ENCODE results near the gene MEF2C. TPM values are rescaled to one million over a fixed set of nuclear protein-coding genes. Genes with fewer than 3 reads are reported as not detected.

The MEF2C gene
- polyA plus RNA-seq, 3 donors = 32.0 to 89.3 (median 88.3) TPM

DNA sequence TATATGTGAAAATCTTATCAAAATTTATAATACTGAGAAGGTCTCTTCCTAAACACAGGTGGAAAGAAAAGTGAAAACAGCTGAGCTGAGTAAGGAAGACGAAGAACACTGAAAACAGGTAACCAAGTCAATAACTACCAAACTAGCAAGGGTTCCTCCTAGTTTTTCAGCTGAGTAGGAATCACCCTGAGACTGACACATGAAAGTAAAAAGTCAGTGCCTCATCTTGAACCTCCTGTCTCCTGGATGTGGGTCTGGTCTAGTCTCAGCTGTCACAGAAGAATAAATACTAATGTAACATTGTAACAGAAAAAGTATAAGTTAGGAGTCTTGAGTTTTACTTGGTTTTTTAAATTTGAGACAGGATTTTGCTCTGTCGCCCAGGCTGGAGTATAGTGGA lies 121.0 kb downstream of the MEF2C start:
- H3K4me1 Mint-ChIP-seq = peaks cover 24% of the 10 kb centered on the region
- intact Hi-C loops (cut with micrococcal nuclease) = loop anchor here in 1 of 2 donors (10.0 kb wide), 1 partner anchor 63 kb away; no protein-coding TSS in a partner anchor
- peaks cover 28 to 50% of the 10 kb centered on the region in 2 donors for H3K36me3 ChIP-seq (replicated peaks in 1 of 2; ENCODE audit: control insufficient read depth in 1 of 2, insufficient read depth in 2 of 2, low read length in 2 of 2)
- peaks cover 52 to 54% of the 10 kb centered on the region in 2 donors for H3K36me3 Mint-ChIP-seq
- no peaks in the 10 kb centered on the region for H3K9me3 ChIP-seq (replicated peaks in 1 of 2; ENCODE audit: control insufficient read depth in 1 of 2, insufficient read depth in 1 of 2, low read length in 2 of 2)
- H3K27ac ChIP-seq (ENCODE audit: low read depth in 1 of 2, low read length in 2 of 2) = peak overlapping the region in 1 of 2 donors; percentile 78
- H3K4me3 Mint-ChIP-seq = peak overlapping the region; percentile 61 to 79
- peaks cover 20 to 22% of the 10 kb centered on the region in 2 donors for H3K4me1 ChIP-seq (ENCODE audit: control insufficient read depth in 1 of 2, insufficient read depth in 2 of 2, low read length in 2 of 2)
- H3K4me3 ChIP-seq (replicated peaks in 1 of 3; ENCODE audit: low read depth in 2 of 3, low read length in 3 of 3) = peak overlapping the region in 1 of 3 experiments; percentile 69
- H3K4me2 ChIP-seq (replicated peaks; ENCODE audit: extremely low read depth, low read length, poor library complexity, severe bottlenecking) = peak overlapping the region; percentile 76
- peaks cover 13% of the 10 kb centered on the region for H4K20me1 ChIP-seq (ENCODE audit: insufficient read depth, low read length)
- no peaks in the 10 kb centered on the region for H3K9me3 Mint-ChIP-seq
- no peaks in the 10 kb centered on the region for H3K79me2 ChIP-seq (ENCODE audit: insufficient read depth, low read length)
- H3K27me3 ChIP-seq (ENCODE audit: control insufficient read depth in 2 of 2, insufficient read depth in 2 of 2, low read length in 2 of 2) = no peaks in the 10 kb centered on the region
- H3K9ac ChIP-seq (ENCODE audit: insufficient read depth, low read length, poor library complexity, severe bottlenecking) = no peak overlapping the region
- peak overlapping the region; percentile 81 to 95 (median 91) for H3K27ac Mint-ChIP-seq
- TF ChIP-seq, protein P1, sequence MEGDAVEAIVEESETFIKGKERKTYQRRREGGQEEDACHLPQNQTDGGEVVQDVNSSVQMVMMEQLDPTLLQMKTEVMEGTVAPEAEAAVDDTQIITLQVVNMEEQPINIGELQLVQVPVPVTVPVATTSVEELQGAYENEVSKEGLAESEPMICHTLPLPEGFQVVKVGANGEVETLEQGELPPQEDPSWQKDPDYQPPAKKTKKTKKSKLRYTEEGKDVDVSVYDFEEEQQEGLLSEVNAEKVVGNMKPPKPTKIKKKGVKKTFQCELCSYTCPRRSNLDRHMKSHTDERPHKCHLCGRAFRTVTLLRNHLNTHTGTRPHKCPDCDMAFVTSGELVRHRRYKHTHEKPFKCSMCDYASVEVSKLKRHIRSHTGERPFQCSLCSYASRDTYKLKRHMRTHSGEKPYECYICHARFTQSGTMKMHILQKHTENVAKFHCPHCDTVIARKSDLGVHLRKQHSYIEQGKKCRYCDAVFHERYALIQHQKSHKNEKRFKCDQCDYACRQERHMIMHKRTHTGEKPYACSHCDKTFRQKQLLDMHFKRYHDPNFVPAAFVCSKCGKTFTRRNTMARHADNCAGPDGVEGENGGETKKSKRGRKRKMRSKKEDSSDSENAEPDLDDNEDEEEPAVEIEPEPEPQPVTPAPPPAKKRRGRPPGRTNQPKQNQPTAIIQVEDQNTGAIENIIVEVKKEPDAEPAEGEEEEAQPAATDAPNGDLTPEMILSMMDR (IDR thresholded peaks at IDR 0.05) = no peak
- peak in 1 of 3 donors; percentile 12 for DNase-seq
- peak overlapping the region; percentile 26 for H2AFZ ChIP-seq (ENCODE audit: insufficient read depth, low read depth, low read length, poor library complexity, severe bottlenecking)
- peaks cover 0 to 3% (median 0%) of the 10 kb centered on the region in 3 donors for H3K27me3 Mint-ChIP-seq (ENCODE audit: low read depth in 3 of 3)
- no CpG with 5 or more reads among the region's 2 CpGs for WGBS (ENCODE audit: insufficient coverage)

GRCh38 chr5:88761269-88761850 lies 121.6 kb downstream of the MEF2C start:
- Histone ChIP-seq H3K4me3 (replicated peaks in 1 of 3; ENCODE audit: low read depth in 2 of 3, low read length in 3 of 3) (peak overlapping the region; percentile 18 to 76 (median 69)), H3K27ac (ENCODE audit: low read depth in 1 of 2, low read length in 2 of 2) (peak overlapping the region; percentile 59 to 78), H3K27me3 (ENCODE audit: control insufficient read depth in 2 of 2, insufficient read depth in 2 of 2, low read length in 2 of 2) (no peaks in the 10 kb centered on the region), H2AFZ (ENCODE audit: insufficient read depth, low read depth, low read length, poor library complexity, severe bottlenecking) (peak overlapping the region; percentile 22), H3K79me2 (ENCODE audit: insufficient read depth, low read length) (no peaks in the 10 kb centered on the region), H3K36me3 (replicated peaks in 1 of 2; ENCODE audit: control insufficient read depth in 1 of 2, insufficient read depth in 2 of 2, low read length in 2 of 2) (peaks cover 28 to 56% of the 10 kb centered on the region in 2 donors), H3K4me1 (ENCODE audit: control insufficient read depth in 1 of 2, insufficient read depth in 2 of 2, low read length in 2 of 2) (peaks cover 20 to 22% of the 10 kb centered on the region in 2 donors), H3K4me2 (replicated peaks; ENCODE audit: extremely low read depth, low read length, poor library complexity, severe bottlenecking) (peak overlapping the region; percentile 76), H3K9me3 (replicated peaks in 1 of 2; ENCODE audit: control insufficient read depth in 1 of 2, insufficient read depth in 1 of 2, low read length in 2 of 2) (no peaks in the 10 kb centered on the region), H4K20me1 (ENCODE audit: insufficient read depth, low read length) (peaks cover 8% of the 10 kb centered on the region), H3K9ac (ENCODE audit: insufficient read depth, low read length, poor library complexity, severe bottlenecking) (peak overlapping the region; percentile 11)
- Mint-ChIP-seq H3K36me3 (peaks cover 57 to 60% of the 10 kb centered on the region in 2 donors), H3K4me3 (peak overlapping the region; percentile 61 to 79), H3K27ac (peak overlapping the region; percentile 81 to 95 (median 91)), H3K9me3 (no peaks in the 10 kb centered on the region), H3K27me3 (ENCODE audit: low read depth in 3 of 3) (peaks cover 0 to 3% (median 0%) of the 10 kb centered on the region in 3 donors), H3K4me1 (peaks cover 24% of the 10 kb centered on the region)
- peak; percentile 41 to 69 (median 69) for DNase-seq
- TF ChIP-seq, protein P1 (IDR thresholded peaks at IDR 0.05) = no peak
- intact Hi-C loops (cut with micrococcal nuclease) = loop anchor here in 1 of 2 donors (10.0 kb wide), 1 partner anchor 63 kb away; no protein-coding TSS in a partner anchor
- WGBS (ENCODE audit: insufficient coverage) = 66% methylated on average over 4 of the region's 8 CpGs

Measured in CD14-positive monocyte (primary cell).